HepG2 (cell line): ENCODE results near the gene SECTM1. TPM values are rescaled to one million over a fixed set of nuclear protein-coding genes. Genes with fewer than 3 reads are reported as not detected.
A peak's percentile ranks its signal among the peaks of the same experiment; 100 is the strongest.

Experiments
- ATRX ChIP-seq: sonication (generic); formaldehyde crosslinking; IDR thresholded peaks from 2 replicates; pipeline ENCODE4 v1.4.0; 2020; ENCODE audit warnings: missing genetic modification reagents, borderline replicate concordance
- FLYWCH1 ChIP-seq: sonication (generic); formaldehyde crosslinking; IDR thresholded peaks from 2 replicates; pipeline ENCODE4 v1.8.1; 2023; ENCODE audit warnings: mild to moderate bottlenecking, missing genetic modification reagents
- GABPA ChIP-seq, 2 experiments: IDR thresholded peaks; 2 replicates each; pipeline ENCODE4 v1.6.1; 2011 to 2016; ENCODE audit warnings: low read depth in 2 of 2, low read length in 1 of 2, missing biosample characterization in 1 of 2, missing genetic modification characterization in 1 of 2
- HNRNPL ChIP-seq: fragments of 200-400 bp; formaldehyde crosslinking; IDR thresholded peaks from 2 replicates; pipeline ENCODE4 v1.6.1; 2017; ENCODE audit warnings: mild to moderate bottlenecking, low read depth, low read length
- KLF16 ChIP-seq, 2 experiments: sonication (generic) in 1 of 2; formaldehyde crosslinking in 1 of 2; IDR thresholded peaks; 2 replicates each; pipeline versions ENCODE4 v1.6.1 to v1.8.0; 2016 to 2023; ENCODE audit warnings: missing genetic modification reagents in 2 of 2, missing compliant biosample characterization in 1 of 2
- NR3C1 ChIP-seq: sonication (generic); formaldehyde crosslinking; IDR thresholded peaks from 2 replicates; pipeline ENCODE4 v1.4.0; 2020; ENCODE audit warnings: missing genetic modification reagents
- PPARG ChIP-seq: conservative IDR thresholded peaks from 2 replicates; pipeline ENCODE4 v1.6.1; 2016; ENCODE audit warnings: missing biosample characterization, missing genetic modification reagents
- RBM22 ChIP-seq: fragments of 200-400 bp; formaldehyde crosslinking; optimal IDR thresholded peaks from 2 replicates; pipeline ENCODE3; 2017; ENCODE audit warnings: mild to moderate bottlenecking, low read length, moderate library complexity
- YY1 ChIP-seq: IDR thresholded peaks from 2 replicates; pipeline ENCODE4 v1.6.1; 2011; ENCODE audit warnings: low read length, low read depth, moderate library complexity, mild to moderate bottlenecking; ENCODE audit not compliant: insufficient read depth, insufficient replicate concordance
- ZFP37 ChIP-seq: sonication (generic); formaldehyde crosslinking; IDR thresholded peaks from 2 replicates; pipeline ENCODE4 v1.4.0; 2020; ENCODE audit warnings: missing genetic modification reagents, borderline replicate concordance
- ZIK1 ChIP-seq: sonication (generic); formaldehyde crosslinking; IDR thresholded peaks from 2 replicates; pipeline ENCODE4 v1.5.0; 2020; ENCODE audit warnings: mild to moderate bottlenecking, low read depth, missing genetic modification reagents, borderline replicate concordance
- ZNF251 ChIP-seq: sonication (generic); formaldehyde crosslinking; IDR thresholded peaks from 2 replicates; pipeline ENCODE4 v1.9.0; 2021; ENCODE audit warnings: mild to moderate bottlenecking, missing genetic modification reagents
- ZNF496 ChIP-seq: sonication (generic); formaldehyde crosslinking; IDR thresholded peaks from 2 replicates; pipeline ENCODE4 v1.8.1; 2023; ENCODE audit warnings: mild to moderate bottlenecking, moderate library complexity, missing genetic modification reagents; ENCODE audit not compliant: insufficient replicate concordance
- ZNF75D ChIP-seq: sonication (generic); formaldehyde crosslinking; IDR thresholded peaks from 2 replicates; pipeline ENCODE4 v1.8.1; 2023; ENCODE audit warnings: missing genetic modification reagents, mild to moderate bottlenecking, borderline replicate concordance
- polyA plus RNA-seq, 8 experiments: library from polyadenylated mRNA; depleted of rRNA in 3 of 8; stranded (reverse) in 7 of 8; unstranded in 1 of 8; fragments of >200 nt; fragmentation: Illumina TruSeq in 4 of 8; extraction: Trizol in 4 of 8; gene quantifications; 2 replicates each; pipeline versions ENCODE4 v1.2.1 to v1.2.3, GENCODE V29; 2011 to 2016; ENCODE audit warnings: low read depth in 4 of 8, missing spikeins in 1 of 8, mixed read lengths in 1 of 8; ENCODE audit not compliant: insufficient read depth in 1 of 8
- total RNA-seq, 5 experiments: library from RNA; depleted of rRNA; stranded (reverse); fragments of >200 nt; fragmentation: Illumina TruSeq; extraction: Trizol; gene quantifications; 2 replicates each; pipeline ENCODE4 v1.2.3, GENCODE V29; 2016; ENCODE audit warnings: low read depth in 1 of 5
- TF ChIP-seq, protein P1 (sequence below): sonication (generic); formaldehyde crosslinking; IDR thresholded peaks from 2 replicates; pipeline ENCODE4 v1.5.1; 2020; ENCODE audit warnings: mild to moderate bottlenecking, missing genetic modification reagents, borderline replicate concordance
- TF ChIP-seq, protein P2 (sequence below): sonication (generic); formaldehyde crosslinking; IDR thresholded peaks from 2 replicates; pipeline ENCODE4 v1.4.0; 2020; ENCODE audit warnings: mild to moderate bottlenecking, missing genetic modification reagents, borderline replicate concordance

Gene SECTM1
- total and polyA plus RNA-seq, 2 of the 13 experiments (the other 11 are each of a cell fraction or from before 2014, with no cell fraction given): 3.5 to 5.3 TPM

DNA sequence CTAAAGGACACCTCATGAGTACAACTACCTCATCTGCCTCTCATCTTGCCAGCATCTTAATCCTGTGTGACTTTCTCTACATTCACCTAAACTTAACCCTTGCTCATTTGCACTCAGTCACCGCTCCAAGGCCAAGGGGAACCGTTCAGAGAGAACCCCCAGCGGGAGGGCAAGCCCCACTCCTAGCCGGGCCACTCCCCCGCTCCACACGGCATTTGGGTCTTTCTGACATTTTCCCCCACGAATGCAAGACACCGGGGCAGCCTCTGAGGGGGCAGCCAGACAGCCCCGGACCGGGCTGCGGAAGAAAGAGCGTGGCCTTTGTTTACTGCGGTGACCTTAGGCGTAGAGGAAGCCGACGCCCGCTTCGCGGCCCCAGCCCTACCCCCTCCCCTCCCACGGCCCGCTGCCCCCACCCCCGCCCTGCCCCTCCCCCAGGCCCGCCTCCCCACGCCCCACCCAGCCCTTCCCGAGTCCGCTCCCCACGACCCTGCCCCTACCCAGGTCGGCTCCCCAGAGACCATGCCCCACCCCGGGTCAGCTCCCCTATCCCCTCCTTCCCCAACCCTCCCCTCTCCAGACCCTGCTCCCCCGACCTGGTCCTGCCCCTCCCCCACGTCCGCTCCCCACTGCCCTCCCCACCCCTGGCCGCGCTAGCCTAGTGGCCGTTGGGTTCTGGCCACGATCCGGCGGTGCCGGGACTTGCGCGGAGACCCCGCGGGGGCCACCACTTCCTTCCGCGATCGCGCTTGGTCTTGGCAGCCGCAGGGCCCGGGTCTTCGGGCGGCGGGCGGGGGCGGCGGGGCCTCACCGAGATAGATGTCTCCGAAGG, 60.9 kb downstream of the SECTM1 start (continued):
- no peak for TF ChIP-seq ATRX (CRISPR knock-in tag)
- no peak for TF ChIP-seq NR3C1 (CRISPR knock-in tag)
- TF ChIP-seq KLF16 (CRISPR knock-in tag; IDR thresholded peaks at IDR 0.05): no peak
- no peak for TF ChIP-seq ZNF75D (CRISPR knock-in tag)
- TF ChIP-seq ZIK1 (CRISPR knock-in tag): no peak
- no peak for TF ChIP-seq ZNF251 (CRISPR knock-in tag)
- no peak for TF ChIP-seq GABPA (IDR thresholded peaks at IDR 0.05; ENCODE audit: low read depth, low read length)
- no peak for TF ChIP-seq GABPA (CRISPR knock-in tag; IDR thresholded peaks at IDR 0.05; ENCODE audit: low read depth)
- TF ChIP-seq ZFP37 (CRISPR knock-in tag): no peak
- TF ChIP-seq, protein P1, sequence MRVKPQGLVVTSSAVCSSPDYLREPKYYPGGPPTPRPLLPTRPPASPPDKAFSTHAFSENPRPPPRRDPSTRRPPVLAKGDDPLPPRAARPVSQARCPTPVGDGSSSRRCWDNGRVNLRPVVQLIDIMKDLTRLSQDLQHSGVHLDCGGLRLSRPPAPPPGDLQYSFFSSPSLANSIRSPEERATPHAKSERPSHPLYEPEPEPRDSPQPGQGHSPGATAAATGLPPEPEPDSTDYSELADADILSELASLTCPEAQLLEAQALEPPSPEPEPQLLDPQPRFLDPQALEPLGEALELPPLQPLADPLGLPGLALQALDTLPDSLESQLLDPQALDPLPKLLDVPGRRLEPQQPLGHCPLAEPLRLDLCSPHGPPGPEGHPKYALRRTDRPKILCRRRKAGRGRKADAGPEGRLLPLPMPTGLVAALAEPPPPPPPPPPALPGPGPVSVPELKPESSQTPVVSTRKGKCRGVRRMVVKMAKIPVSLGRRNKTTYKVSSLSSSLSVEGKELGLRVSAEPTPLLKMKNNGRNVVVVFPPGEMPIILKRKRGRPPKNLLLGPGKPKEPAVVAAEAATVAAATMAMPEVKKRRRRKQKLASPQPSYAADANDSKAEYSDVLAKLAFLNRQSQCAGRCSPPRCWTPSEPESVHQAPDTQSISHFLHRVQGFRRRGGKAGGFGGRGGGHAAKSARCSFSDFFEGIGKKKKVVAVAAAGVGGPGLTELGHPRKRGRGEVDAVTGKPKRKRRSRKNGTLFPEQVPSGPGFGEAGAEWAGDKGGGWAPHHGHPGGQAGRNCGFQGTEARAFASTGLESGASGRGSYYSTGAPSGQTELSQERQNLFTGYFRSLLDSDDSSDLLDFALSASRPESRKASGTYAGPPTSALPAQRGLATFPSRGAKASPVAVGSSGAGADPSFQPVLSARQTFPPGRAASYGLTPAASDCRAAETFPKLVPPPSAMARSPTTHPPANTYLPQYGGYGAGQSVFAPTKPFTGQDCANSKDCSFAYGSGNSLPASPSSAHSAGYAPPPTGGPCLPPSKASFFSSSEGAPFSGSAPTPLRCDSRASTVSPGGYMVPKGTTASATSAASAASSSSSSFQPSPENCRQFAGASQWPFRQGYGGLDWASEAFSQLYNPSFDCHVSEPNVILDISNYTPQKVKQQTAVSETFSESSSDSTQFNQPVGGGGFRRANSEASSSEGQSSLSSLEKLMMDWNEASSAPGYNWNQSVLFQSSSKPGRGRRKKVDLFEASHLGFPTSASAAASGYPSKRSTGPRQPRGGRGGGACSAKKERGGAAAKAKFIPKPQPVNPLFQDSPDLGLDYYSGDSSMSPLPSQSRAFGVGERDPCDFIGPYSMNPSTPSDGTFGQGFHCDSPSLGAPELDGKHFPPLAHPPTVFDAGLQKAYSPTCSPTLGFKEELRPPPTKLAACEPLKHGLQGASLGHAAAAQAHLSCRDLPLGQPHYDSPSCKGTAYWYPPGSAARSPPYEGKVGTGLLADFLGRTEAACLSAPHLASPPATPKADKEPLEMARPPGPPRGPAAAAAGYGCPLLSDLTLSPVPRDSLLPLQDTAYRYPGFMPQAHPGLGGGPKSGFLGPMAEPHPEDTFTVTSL (CRISPR knock-in tag): no peak
- TF ChIP-seq ZNF496 (CRISPR knock-in tag): no peak
- TF ChIP-seq HNRNPL: 0 out of 2 replicates have a peak, but pooled peaks have one; percentile 10
- TF ChIP-seq FLYWCH1 (CRISPR knock-in tag): peak; percentile 30; the same call in 1 of the 2 replicates
- no peak for TF ChIP-seq YY1
- peak; percentile 80 for TF ChIP-seq RBM22
- TF ChIP-seq, protein P2, sequence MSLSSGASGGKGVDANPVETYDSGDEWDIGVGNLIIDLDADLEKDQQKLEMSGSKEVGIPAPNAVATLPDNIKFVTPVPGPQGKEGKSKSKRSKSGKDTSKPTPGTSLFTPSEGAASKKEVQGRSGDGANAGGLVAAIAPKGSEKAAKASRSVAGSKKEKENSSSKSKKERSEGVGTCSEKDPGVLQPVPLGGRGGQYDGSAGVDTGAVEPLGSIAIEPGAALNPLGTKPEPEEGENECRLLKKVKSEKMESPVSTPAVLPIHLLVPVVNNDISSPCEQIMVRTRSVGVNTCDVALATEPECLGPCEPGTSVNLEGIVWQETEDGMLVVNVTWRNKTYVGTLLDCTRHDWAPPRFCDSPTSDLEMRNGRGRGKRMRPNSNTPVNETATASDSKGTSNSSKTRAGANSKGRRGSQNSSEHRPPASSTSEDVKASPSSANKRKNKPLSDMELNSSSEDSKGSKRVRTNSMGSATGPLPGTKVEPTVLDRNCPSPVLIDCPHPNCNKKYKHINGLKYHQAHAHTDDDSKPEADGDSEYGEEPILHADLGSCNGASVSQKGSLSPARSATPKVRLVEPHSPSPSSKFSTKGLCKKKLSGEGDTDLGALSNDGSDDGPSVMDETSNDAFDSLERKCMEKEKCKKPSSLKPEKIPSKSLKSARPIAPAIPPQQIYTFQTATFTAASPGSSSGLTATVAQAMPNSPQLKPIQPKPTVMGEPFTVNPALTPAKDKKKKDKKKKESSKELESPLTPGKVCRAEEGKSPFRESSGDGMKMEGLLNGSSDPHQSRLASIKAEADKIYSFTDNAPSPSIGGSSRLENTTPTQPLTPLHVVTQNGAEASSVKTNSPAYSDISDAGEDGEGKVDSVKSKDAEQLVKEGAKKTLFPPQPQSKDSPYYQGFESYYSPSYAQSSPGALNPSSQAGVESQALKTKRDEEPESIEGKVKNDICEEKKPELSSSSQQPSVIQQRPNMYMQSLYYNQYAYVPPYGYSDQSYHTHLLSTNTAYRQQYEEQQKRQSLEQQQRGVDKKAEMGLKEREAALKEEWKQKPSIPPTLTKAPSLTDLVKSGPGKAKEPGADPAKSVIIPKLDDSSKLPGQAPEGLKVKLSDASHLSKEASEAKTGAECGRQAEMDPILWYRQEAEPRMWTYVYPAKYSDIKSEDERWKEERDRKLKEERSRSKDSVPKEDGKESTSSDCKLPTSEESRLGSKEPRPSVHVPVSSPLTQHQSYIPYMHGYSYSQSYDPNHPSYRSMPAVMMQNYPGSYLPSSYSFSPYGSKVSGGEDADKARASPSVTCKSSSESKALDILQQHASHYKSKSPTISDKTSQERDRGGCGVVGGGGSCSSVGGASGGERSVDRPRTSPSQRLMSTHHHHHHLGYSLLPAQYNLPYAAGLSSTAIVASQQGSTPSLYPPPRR (CRISPR knock-in tag): no peak
- no peak for TF ChIP-seq PPARG (CRISPR knock-in tag)
